ENCODE results near the gene TYK2. TPM values are rescaled to one million over a fixed set of nuclear protein-coding genes. Genes with fewer than 3 reads are reported as not detected.
A peak's percentile ranks its signal among the peaks of the same experiment; 100 is the strongest.

TYK2 gene
- total and polyA plus RNA-seq, 2 of the 13 experiments (the other 11 are each of a cell fraction or from before 2014, with no cell fraction given) = 38.8 to 60.1 TPM

- no peak for TF ChIP-seq ZKSCAN5 (CRISPR knock-in tag; IDR thresholded peaks at IDR 0.05)
- TF ChIP-seq KAT2B (IDR thresholded peaks at IDR 0.05; ENCODE audit: borderline replicate concordance, low read depth, low read length) = no peak
- peak; percentile 75; the same call in 1 of the 2 replicates for TF ChIP-seq ZNF44 (CRISPR knock-in tag; IDR thresholded peaks at IDR 0.05)
- TF ChIP-seq ZNF639 (CRISPR knock-in tag; conservative IDR thresholded peaks at IDR 0.05) = no peak
- TF ChIP-seq SNAPC2 (CRISPR knock-in tag; IDR thresholded peaks at IDR 0.05) = no peak
- TF ChIP-seq CENPT (CRISPR knock-in tag; IDR thresholded peaks at IDR 0.05; ENCODE audit: low read depth) = no peak
- no peak for TF ChIP-seq SSRP1 (CRISPR knock-in tag; IDR thresholded peaks at IDR 0.05)
- no peak for TF ChIP-seq ZNF678 (CRISPR knock-in tag; IDR thresholded peaks at IDR 0.05)
- peak; percentile 12 to 42; a peak in 1 of 4 replicates for TF ChIP-seq KLF16 (CRISPR knock-in tag; IDR thresholded peaks at IDR 0.05)
- TF ChIP-seq MTA1 (CRISPR knock-in tag; IDR thresholded peaks at IDR 0.05; ENCODE audit: borderline replicate concordance) = no peak
- TF ChIP-seq IRX3 (CRISPR knock-in tag; IDR thresholded peaks at IDR 0.05; ENCODE audit: borderline replicate concordance, low read depth) = peak; percentile 19; the same call in 1 of the 2 replicates
- no peak for TF ChIP-seq ZBTB14 (CRISPR knock-in tag; IDR thresholded peaks at IDR 0.05)
- TF ChIP-seq MAZ (IDR thresholded peaks at IDR 0.05; ENCODE audit: borderline replicate concordance, low read depth, low read length) = no peak
- peak; percentile 62 for TF ChIP-seq MAZ (CRISPR knock-in tag; IDR thresholded peaks at IDR 0.05; ENCODE audit: low read depth)
- TF ChIP-seq BORCS8-MEF2B (CRISPR knock-in tag; IDR thresholded peaks at IDR 0.05) = no peak
- no peak for TF ChIP-seq ZNF512 (CRISPR knock-in tag; IDR thresholded peaks at IDR 0.05)
- peak; percentile 49; the same call in 1 of the 2 replicates for TF ChIP-seq ZNF580 (CRISPR knock-in tag; IDR thresholded peaks at IDR 0.05; ENCODE audit: borderline replicate concordance, low read depth)
- no peak for TF ChIP-seq ZNF432 (CRISPR knock-in tag; IDR thresholded peaks at IDR 0.05; ENCODE audit: borderline replicate concordance)
- no peak for TF ChIP-seq JUND (CRISPR knock-in tag; IDR thresholded peaks at IDR 0.05)
- TF ChIP-seq DR1 (CRISPR knock-in tag; IDR thresholded peaks at IDR 0.05) = no peak
- TF ChIP-seq SMARCC2 (IDR thresholded peaks at IDR 0.05) = no peak
- no peak for TF ChIP-seq TCF7 (IDR thresholded peaks at IDR 0.05; ENCODE audit: low read depth)
- no peak for TF ChIP-seq CHD4 (IDR thresholded peaks at IDR 0.05; ENCODE audit: borderline replicate concordance, low read length)
- TF ChIP-seq MED13 (CRISPR knock-in tag; IDR thresholded peaks at IDR 0.05) = no peak
- TF ChIP-seq ZIK1 (CRISPR knock-in tag; IDR thresholded peaks at IDR 0.05; ENCODE audit: borderline replicate concordance, low read depth) = 0 out of 2 replicates have a peak, but pooled peaks have one; percentile 27
- TF ChIP-seq ZNF235 (CRISPR knock-in tag; IDR thresholded peaks at IDR 0.05; ENCODE audit: borderline replicate concordance) = peak; percentile 21; the same call in 1 of the 2 replicates
- TF ChIP-seq PITX1 (CRISPR knock-in tag; IDR thresholded peaks at IDR 0.05) = peak; percentile 35; the same call in 1 of the 2 replicates
Measured at GRCh38 chr19:10315335-10316214, 64.8 kb downstream of the TYK2 start, which contains the start of gene FDX2 (continued).
